Non-pigmented ciliary epithelial cell (primary cell): ENCODE data around the gene NOTCH2.
"Not testable (repeated sequence)": the region's sequence is repeated elsewhere in the genome, so short reads cannot be mapped to it uniquely, and the experiment has no call there.

Experiments
- DNase-seq: peaks from one replicate; pipeline ENCODE4 v3.0.0-alpha.2; 2010; ENCODE audit warnings: low read depth

Gene NOTCH2

GRCh38 chr1:120069067-120069919 is at the start of gene NOTCH2:
Gene NOTCH2, minus strand, starts transcription at chr1:120069662. Its CDS starts 256 bp downstream, at chr1:120069406.
- DNase-seq: not testable (repeated sequence)

GRCh38 chr1:120117371-120118177 is 48.1 kb upstream of the NOTCH2 start:
- DNase-seq: not testable (repeated sequence)

- DNase-seq: peak; percentile 27
Measured at GRCh38 chr1:120116094-120116493, 46.6 kb upstream of the NOTCH2 start.

- DNase-seq: not testable (repeated sequence)
Measured at GRCh38 chr1:120113134-120113533, 43.7 kb upstream of the NOTCH2 start.

- DNase-seq: not testable (repeated sequence)
Measured at GRCh38 chr1:120112212-120112611, 42.8 kb upstream of the NOTCH2 start.

- not testable (repeated sequence) for DNase-seq
Measured at GRCh38 chr1:120111771-120112170, 42.3 kb upstream of the NOTCH2 start.

GRCh38 chr1:120111008-120111407 is 41.5 kb upstream of the NOTCH2 start:
- not testable (repeated sequence) for DNase-seq

- not testable (repeated sequence) for DNase-seq
Measured at GRCh38 chr1:120109656-120110055, 40.2 kb upstream of the NOTCH2 start.

GRCh38 chr1:120109180-120109579 is 39.7 kb upstream of the NOTCH2 start:
- not testable (repeated sequence) for DNase-seq

GRCh38 chr1:120105288-120105687 is 35.8 kb upstream of the NOTCH2 start:
- not testable (repeated sequence) for DNase-seq

GRCh38 chr1:120103768-120104167 is 34.3 kb upstream of the NOTCH2 start:
- DNase-seq: not testable (repeated sequence)

GRCh38 chr1:120101593-120101992 is 32.1 kb upstream of the NOTCH2 start:
- DNase-seq: not testable (repeated sequence)

- not testable (repeated sequence) for DNase-seq
Measured at GRCh38 chr1:120100590-120100989, 31.1 kb upstream of the NOTCH2 start.

GRCh38 chr1:120098986-120099759 is 29.7 kb upstream of the NOTCH2 start:
- not testable (repeated sequence) for DNase-seq

- DNase-seq: not testable (repeated sequence)
Measured at GRCh38 chr1:120096981-120097545, 27.6 kb upstream of the NOTCH2 start.

- not testable (repeated sequence) for DNase-seq
Measured at GRCh38 chr1:120093548-120094181, 24.2 kb upstream of the NOTCH2 start.

GRCh38 chr1:120092232-120093218 is 23.1 kb upstream of the NOTCH2 start:
- not testable (repeated sequence) for DNase-seq

GRCh38 chr1:120090830-120091229 is 21.4 kb upstream of the NOTCH2 start:
- DNase-seq: not testable (repeated sequence)

GRCh38 chr1:120087959-120088358 is 18.5 kb upstream of the NOTCH2 start:
- peak; percentile 27 for DNase-seq

GRCh38 chr1:120069920-120070214 is 405 bp upstream of the NOTCH2 start:
- DNase-seq: not testable (repeated sequence)
